GM21526 (cell line): ENCODE data around the gene MFNG.
"Not testable (repeated sequence)": the region's sequence is repeated elsewhere in the genome, so short reads cannot be mapped to it uniquely, and the experiment has no call there.

ENCODE experiments used
- ATAC-seq: cut with Tn5 transposase; IDR thresholded peaks from one replicate; pipeline ENCODE4 v1.9.1; 2021; ENCODE audit warnings: moderate library complexity; ENCODE audit not compliant: unreplicated experiment, low FRiP score

The MFNG gene

GRCh38 chr22:37486224-37486845, at the start of gene MFNG:
MFNG (minus strand) TSS chr22:37486384; CDS start chr22:37486177, 207 bp downstream.
- ATAC-seq = no peak

- no peak for ATAC-seq
These were observed 49.0 kb upstream of the MFNG start for GRCh38 chr22:37535159-37535558.

GRCh38 chr22:37534445-37534844, 48.3 kb upstream of the MFNG start:
- no peak for ATAC-seq

GRCh38 chr22:37533995-37534394, 47.8 kb upstream of the MFNG start:
- ATAC-seq = no peak

GRCh38 chr22:37529652-37530345, 43.6 kb upstream of the MFNG start:
- ATAC-seq = no peak

- not testable (repeated sequence) for ATAC-seq
These were observed 41.8 kb upstream of the MFNG start for GRCh38 chr22:37527952-37528351.

- ATAC-seq = not testable (repeated sequence)
These were observed 41.0 kb upstream of the MFNG start for GRCh38 chr22:37527081-37527752.

- no peak for ATAC-seq
These were observed 40.2 kb upstream of the MFNG start for GRCh38 chr22:37526376-37526775.

GRCh38 chr22:37525746-37526350, 39.7 kb upstream of the MFNG start:
- no peak for ATAC-seq

GRCh38 chr22:37525073-37525745, 39.0 kb upstream of the MFNG start:
- no peak for ATAC-seq

- no peak for ATAC-seq
These were observed 36.3 kb upstream of the MFNG start for GRCh38 chr22:37522482-37522881.

- ATAC-seq = no peak
These were observed 35.1 kb upstream of the MFNG start for GRCh38 chr22:37521236-37521739.

- ATAC-seq = no peak
These were observed 34.6 kb upstream of the MFNG start for GRCh38 chr22:37520776-37521191.

- no peak for ATAC-seq
These were observed 33.3 kb upstream of the MFNG start, which contains the start of gene CARD10 for GRCh38 chr22:37519268-37520195. CARD10 (minus strand) TSS chr22:37519415; CDS start chr22:37519200, 215 bp downstream.

GRCh38 chr22:37518509-37519267, 32.5 kb upstream of the MFNG start:
- no peak for ATAC-seq

- no peak for ATAC-seq
These were observed 31.8 kb upstream of the MFNG start for GRCh38 chr22:37517826-37518450.

- no peak for ATAC-seq
These were observed 30.3 kb upstream of the MFNG start for GRCh38 chr22:37516456-37516855.

- ATAC-seq = no peak
These were observed 29.7 kb upstream of the MFNG start for GRCh38 chr22:37515901-37516300.
